Measurements from ENCODE around the gene SLC6A8.

Gene SLC6A8

DNA sequence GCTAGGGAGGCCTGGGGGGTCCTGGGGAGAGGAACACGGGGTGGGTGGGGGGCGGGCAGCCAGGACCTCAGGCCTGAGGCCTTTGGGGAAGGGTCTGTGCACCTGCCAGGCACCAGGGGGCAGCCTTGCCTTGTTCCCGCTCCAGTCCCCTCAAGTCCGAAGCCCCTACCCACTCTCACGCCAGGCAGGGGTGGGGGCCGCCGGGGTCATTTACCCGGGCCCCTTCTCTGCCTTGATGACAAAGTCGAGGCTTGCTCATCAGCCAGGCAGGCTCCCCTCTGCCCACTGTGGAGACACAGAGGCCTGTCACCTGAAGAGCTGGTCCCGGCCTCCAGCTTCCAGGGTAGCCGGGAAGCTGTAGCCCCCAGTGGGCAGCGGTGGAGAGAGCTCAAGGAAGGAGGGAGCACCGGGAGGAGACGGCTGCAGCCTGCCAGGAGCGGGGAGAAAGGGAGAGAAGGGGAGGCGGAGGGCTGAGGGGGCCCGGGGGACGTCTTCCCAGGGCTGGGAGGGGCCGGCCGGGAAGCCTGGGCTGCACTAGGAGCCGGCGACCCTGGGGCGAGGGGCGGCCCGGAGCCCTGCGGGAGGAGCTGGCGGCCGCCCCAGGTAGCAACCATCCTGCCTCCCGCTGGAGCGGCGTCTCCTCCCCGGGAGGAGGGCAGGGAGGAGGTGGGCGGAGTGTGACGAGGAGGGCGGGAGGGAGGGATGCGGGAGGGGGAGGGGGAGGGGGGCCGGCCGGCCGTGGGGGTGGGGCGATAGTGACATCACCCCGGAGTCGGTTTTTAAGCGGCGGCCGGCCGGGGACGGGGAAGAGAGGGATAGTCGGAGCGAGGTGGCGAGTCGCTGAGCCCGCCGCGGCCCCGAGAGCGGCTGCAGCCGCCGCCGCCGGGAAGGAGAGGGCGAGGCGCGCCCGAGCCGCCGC lies at the start of gene SLC6A8:
Gene SLC6A8, plus strand, starts transcription at position 806 of the 919 bp plus-strand sequence. CDS start 649 bp downstream, outside the sequence.
- H3K27ac Mint-ChIP-seq, result peak within 1 kb of the TSS; percentile 77
- H3K36me3 Mint-ChIP-seq (ENCODE audit: low read depth), result peaks cover 4% of the 10 kb centered on the region
- peaks cover 23% of the 10 kb centered on the region for H3K9me3 Mint-ChIP-seq
- DNase-seq, result peak; percentile 77
- peaks cover 15% of the 10 kb centered on the region for H3K4me1 Mint-ChIP-seq
- peak within 1 kb of the TSS; percentile 62 for H3K4me3 Mint-ChIP-seq
- peak; percentile 35 for TF ChIP-seq CTCF (IDR thresholded peaks at IDR 0.05)
- H3K27me3 Mint-ChIP-seq (ENCODE audit: low read depth, poor library complexity), result peaks cover 3% of the 10 kb centered on the region

DNA sequence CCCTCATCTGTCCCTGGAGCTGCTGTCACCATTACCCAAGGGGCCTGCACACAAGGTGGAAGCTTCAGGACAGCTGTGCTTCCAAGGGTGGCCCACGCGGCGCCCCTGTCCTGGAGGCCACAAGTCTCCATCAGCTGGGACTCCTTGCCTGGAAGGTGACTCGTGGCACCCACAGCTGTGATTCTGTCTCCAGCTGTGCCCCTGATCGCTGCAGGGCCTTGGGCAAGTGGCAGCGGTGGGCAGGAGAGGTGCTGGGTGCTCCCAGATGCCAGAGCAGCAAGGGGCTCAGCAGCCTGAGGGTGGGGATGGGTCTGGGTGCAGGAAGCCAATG lies 49.7 kb upstream of the SLC6A8 start:
- TF ChIP-seq CTCF (IDR thresholded peaks at IDR 0.05), result no peak
- DNase-seq, result no peak
- Mint-ChIP-seq H3K27me3 (ENCODE audit: low read depth, poor library complexity) (peaks cover 18% of the 10 kb centered on the region), H3K36me3 (ENCODE audit: low read depth) (no peaks in the 10 kb centered on the region), H3K4me3 (no peak overlapping the region), H3K9me3 (peaks cover 34% of the 10 kb centered on the region), H3K4me1 (peaks cover 29% of the 10 kb centered on the region), H3K27ac (no peak overlapping the region)

GRCh38 chrX:153638436-153639176 lies 49.1 kb upstream of the SLC6A8 start:
- Mint-ChIP-seq H3K36me3 (ENCODE audit: low read depth) (no peaks in the 10 kb centered on the region), H3K4me1 (peaks cover 30% of the 10 kb centered on the region), H3K27ac (no peak overlapping the region), H3K9me3 (peaks cover 34% of the 10 kb centered on the region), H3K4me3 (no peak overlapping the region), H3K27me3 (ENCODE audit: low read depth, poor library complexity) (peaks cover 23% of the 10 kb centered on the region)
- no peak for TF ChIP-seq CTCF (IDR thresholded peaks at IDR 0.05)
- DNase-seq, result no peak

DNA sequence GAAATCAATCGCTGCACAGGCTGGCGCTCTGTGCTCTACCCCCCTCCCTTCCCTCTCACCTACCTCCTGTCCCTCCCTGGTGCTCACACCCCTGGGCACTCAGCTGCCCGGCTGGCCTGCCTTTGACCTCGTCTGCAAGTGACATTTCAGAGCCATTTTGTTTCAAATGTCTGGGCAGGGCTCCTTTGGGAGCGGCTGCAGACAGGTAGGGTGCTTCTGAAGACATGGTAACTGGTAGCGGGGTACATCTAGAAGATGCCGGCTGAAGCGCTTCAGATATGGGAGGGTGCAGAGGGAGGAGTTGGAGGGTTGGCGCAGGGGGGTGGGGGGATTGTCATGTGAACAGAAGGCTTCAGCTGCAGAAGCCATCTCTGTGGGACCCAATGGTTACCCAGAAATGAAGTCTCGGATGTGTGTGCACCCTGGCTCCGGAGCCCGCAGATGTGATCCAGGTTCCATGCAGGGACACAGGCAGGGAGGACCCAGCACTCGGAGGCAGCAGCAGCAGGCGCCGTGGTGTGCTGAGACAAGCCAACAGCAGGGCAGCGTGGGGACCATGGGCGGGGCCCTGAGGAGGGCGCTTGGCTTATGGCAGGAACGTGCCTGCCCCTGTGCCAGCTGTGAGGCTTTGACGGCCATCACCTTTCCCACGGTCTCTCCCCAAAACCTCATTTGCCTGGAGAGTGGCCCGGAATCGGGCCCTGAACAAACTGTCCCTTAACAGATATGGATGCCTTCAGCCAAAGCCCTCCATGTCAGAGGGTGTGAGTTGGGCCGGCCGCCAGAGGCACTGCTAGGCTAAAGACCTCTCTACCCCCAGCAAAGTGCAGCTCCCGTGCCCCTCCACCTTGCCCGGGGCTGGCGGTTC lies 48.3 kb upstream of the SLC6A8 start:
- no peak for DNase-seq
- H3K4me3 Mint-ChIP-seq, result no peak overlapping the region

More for the DNA sequence above, 48.3 kb upstream of the SLC6A8 start:
- peaks cover 32% of the 10 kb centered on the region for H3K9me3 Mint-ChIP-seq
- peaks cover 28% of the 10 kb centered on the region for H3K4me1 Mint-ChIP-seq
- peaks cover 28% of the 10 kb centered on the region for H3K27me3 Mint-ChIP-seq (ENCODE audit: low read depth, poor library complexity)
- no peaks in the 10 kb centered on the region for H3K36me3 Mint-ChIP-seq (ENCODE audit: low read depth)
- no peak overlapping the region for H3K27ac Mint-ChIP-seq
- no peak for TF ChIP-seq CTCF (IDR thresholded peaks at IDR 0.05)

All from nephron progenitor cell (in vitro differentiated cells).